Measurements from ENCODE around the gene SHISA5. TPM values are rescaled to one million over a fixed set of nuclear protein-coding genes. Genes with fewer than 3 reads are reported as not detected.

The SHISA5 gene
- total RNA-seq, 1 donor = 121 TPM

DNA sequence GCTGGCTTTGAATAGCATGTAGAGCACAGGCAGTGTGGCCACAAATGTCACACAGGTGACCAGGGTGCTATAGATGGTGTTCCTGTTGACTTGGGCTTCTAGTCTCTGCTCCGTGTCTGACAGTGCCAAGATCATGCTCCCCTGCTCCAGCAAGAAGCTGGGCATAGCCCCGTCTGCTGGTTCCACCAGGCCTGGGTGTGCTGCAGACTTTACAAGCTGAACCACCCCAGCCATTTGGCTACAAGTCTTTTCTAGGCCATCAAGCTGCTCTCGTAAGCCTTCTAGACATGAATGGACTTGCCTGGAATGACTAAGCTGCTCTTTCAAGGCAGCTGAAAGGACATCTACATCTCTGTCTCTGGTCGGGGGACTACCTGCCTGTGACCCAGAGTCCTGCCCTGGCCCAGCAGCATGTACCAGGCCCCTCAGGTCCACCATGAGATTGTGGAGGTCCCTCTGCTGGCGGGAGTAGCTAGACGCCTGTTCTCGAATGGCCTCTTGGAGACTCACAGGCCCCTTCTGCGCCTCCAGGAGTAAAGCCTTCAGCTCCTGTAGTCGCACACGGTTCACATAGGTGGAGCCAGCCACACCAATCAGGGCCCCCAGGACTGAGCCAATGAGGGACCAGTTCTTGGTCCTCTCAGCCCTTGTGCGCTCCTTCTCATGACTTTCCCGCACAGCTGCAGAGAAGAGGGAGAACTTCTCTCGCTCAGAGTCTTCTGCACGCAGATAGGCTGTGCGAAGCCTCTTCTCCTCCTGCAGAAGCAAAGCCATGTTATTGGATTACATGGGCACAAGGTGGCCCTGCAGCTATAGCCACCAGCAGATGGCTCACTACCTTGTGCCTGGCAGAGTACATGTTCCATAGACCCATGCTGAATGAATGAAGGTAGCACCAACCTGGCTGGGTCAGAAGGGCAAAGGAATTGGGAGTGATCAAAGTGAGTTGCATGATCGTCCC is 71.3 kb downstream of the SHISA5 start:
- no peak overlapping the region for H3K4me3 ChIP-seq (ENCODE audit: low read depth, low read length)
- DNase-seq (ENCODE audit: low read depth) = no peak
- TF ChIP-seq, protein P1, sequence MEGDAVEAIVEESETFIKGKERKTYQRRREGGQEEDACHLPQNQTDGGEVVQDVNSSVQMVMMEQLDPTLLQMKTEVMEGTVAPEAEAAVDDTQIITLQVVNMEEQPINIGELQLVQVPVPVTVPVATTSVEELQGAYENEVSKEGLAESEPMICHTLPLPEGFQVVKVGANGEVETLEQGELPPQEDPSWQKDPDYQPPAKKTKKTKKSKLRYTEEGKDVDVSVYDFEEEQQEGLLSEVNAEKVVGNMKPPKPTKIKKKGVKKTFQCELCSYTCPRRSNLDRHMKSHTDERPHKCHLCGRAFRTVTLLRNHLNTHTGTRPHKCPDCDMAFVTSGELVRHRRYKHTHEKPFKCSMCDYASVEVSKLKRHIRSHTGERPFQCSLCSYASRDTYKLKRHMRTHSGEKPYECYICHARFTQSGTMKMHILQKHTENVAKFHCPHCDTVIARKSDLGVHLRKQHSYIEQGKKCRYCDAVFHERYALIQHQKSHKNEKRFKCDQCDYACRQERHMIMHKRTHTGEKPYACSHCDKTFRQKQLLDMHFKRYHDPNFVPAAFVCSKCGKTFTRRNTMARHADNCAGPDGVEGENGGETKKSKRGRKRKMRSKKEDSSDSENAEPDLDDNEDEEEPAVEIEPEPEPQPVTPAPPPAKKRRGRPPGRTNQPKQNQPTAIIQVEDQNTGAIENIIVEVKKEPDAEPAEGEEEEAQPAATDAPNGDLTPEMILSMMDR (IDR thresholded peaks at IDR 0.05; ENCODE audit: insufficient read depth, low read depth, low read length) = peak; percentile 8

DNA sequence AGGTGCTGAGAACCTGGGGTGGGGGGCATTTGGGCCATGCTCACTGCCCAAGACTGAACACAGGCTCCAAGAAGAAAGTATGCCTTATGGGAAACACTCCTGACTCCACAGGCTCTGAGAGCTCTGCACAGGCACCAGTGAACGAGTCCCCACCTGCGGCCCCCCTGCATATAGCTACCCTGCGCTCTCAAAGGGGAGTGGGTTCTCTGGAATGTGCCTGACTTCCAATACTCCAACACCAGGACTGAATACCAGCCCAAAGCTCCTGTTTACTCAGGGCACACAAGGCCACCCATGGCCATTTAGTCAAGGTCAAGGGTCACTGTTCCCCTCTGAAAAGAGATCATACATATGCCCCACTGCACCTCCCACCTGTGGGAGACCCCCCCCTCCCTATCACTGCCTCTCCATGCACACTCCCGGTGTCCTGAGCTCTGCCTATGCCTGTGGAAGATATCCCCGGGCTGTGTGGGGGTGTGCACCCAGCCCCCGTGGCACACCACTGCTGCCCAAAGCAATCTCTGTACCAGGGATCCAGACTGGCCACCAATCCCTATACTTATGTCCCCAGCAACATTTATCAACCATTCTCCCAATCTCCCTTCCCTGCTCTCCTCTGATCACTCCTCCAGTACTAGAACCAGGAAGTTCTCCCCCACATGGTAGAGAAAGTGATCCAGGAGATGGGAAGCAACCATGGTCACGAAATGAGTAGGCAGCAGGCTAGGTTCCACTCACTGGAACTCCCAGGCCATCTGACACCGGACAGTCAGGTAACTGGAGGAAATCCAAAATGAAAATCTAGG is 72.5 kb downstream of the SHISA5 start:
- no peak for DNase-seq (ENCODE audit: low read depth)
- no peak overlapping the region for H3K4me3 ChIP-seq (ENCODE audit: low read depth, low read length)

DNA sequence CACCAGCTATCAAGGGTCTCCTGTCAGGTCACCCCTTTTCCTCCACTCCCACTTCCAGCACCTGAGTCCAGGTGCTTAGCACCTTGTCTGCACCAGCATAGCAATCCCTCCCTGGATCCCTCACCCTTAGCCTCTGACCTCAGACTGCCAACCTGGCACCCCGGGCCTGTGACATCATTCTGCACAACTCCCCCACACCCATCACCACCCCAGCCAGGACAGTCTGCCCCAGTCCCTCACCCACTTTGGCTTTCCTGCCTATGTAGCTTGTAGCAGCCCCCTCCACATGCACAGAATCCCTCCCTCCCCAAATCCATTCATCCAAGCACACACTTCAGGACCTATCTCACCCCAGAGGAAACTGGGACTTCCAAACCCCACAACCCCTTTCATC is 73.3 kb downstream of the SHISA5 start:
- H3K4me3 ChIP-seq (ENCODE audit: low read depth, low read length) = no peak overlapping the region
- no peak for DNase-seq (ENCODE audit: low read depth)
- TF ChIP-seq, protein P1 (IDR thresholded peaks at IDR 0.05; ENCODE audit: insufficient read depth, low read depth, low read length) = no peak

More for the DNA sequence above, 72.5 kb downstream of the SHISA5 start:
- TF ChIP-seq, protein P1 (IDR thresholded peaks at IDR 0.05; ENCODE audit: insufficient read depth, low read depth, low read length) = no peak

DNA sequence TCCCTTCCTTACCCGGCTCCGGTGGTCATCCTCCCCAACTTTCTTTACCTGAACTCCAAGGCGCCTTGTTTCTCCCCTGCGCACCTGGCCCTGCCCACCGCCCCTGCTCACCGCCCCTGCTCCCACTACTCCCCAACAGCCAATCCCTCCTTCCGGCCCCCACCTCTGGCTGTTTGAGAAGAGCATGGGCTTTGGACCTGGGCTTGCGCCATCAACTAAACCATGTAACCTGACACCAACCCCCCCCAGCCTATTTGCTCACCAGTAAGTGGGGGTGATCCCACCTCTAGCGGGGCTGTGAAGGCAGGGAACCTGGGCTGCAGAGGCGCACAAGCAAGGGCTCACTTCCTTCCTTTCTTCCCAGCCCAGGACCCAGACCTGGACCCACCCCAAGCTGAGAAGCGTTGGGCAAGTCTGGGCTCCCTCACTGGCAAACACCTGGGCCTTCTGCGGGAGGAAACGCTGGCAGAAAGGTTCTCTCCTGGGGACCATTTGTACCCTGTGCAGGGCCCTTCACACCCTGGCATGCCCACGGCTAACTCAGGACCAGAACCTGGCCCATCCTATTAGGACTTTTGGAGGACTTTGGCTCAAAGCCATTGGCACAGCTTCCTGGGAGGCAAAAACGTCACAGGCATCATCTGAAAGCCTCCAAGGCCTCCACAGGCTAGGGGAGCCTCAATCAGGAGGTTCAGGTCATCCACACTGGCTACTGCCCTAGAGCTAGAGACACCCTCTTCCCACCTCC is 73.8 kb downstream of the SHISA5 start, which contains the start of gene PLXNB1:
Gene PLXNB1, minus strand, starts transcription at position 127 of the 748 bp plus-strand sequence. CDS start 5,475 bp downstream, outside the sequence.
- DNase-seq (ENCODE audit: low read depth) = peak; percentile 77
- H3K4me3 ChIP-seq (ENCODE audit: low read depth, low read length) = peak within 1 kb of the TSS; percentile 70
- TF ChIP-seq, protein P1 (IDR thresholded peaks at IDR 0.05; ENCODE audit: insufficient read depth, low read depth, low read length) = no peak

DNA sequence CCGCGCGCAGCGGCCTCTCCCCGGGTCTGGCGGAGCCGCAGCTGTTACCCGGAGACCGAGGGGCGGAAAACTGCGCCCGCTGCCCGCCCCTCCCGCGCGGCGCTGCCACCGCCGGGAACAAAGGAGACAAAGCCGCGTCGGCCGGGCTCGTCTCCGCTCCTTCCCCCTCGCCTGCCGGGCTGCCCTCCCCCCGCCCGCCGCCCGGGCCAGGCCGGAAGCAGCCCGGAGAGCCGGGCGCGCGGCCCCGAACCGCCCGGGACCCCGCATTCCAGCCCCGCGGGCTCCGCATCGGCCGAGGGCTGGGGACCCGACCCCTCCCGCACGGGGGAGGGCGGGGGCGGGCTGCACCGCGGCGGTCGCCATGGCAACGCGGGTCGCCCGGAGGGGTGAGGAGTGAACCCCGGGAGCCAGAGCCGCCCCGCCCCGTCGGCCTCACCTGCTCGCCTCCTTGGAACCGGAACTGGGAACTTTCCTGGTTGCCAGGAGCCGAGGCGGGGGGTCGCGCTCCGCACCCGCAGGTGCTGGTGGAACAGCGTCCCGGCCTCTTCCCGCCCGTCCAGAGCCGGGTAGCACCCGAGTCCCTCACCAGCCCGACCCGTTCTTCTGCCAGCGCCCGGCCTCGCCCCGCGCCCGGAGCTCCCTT is 74.5 kb downstream of the SHISA5 start:
- DNase-seq (ENCODE audit: low read depth) = peak; percentile 19
- peak overlapping the region; percentile 70 for H3K4me3 ChIP-seq (ENCODE audit: low read depth, low read length)
- TF ChIP-seq, protein P1 (IDR thresholded peaks at IDR 0.05; ENCODE audit: insufficient read depth, low read depth, low read length) = no peak

Data from fibroblast of villous mesenchyme (primary cell).